GM12873 (cell line): ENCODE results near the gene LMF1.

Experiments
- CTCF ChIP-seq: IDR thresholded peaks from 2 replicates; pipeline ENCODE4 v1.5.1; 2012; ENCODE audit warnings: low read depth, mild to moderate bottlenecking, moderate library complexity, low read length, control low read depth; ENCODE audit not compliant: insufficient read depth; ENCODE audit errors: missing control alignments

The LMF1 gene

GRCh38 chr16:943971-944370 lies 26.8 kb downstream of the LMF1 start:
- no peak for TF ChIP-seq CTCF

- TF ChIP-seq CTCF, result no peak
Observed at GRCh38 chr16:942436-943060, 28.2 kb downstream of the LMF1 start.

GRCh38 chr16:939941-940340 lies 30.8 kb downstream of the LMF1 start:
- no peak for TF ChIP-seq CTCF

- no peak for TF ChIP-seq CTCF
Observed at GRCh38 chr16:939311-939710, 31.5 kb downstream of the LMF1 start.

GRCh38 chr16:938752-939151 lies 32.0 kb downstream of the LMF1 start:
- TF ChIP-seq CTCF, result no peak

GRCh38 chr16:938136-938535 lies 32.6 kb downstream of the LMF1 start:
- no peak for TF ChIP-seq CTCF

GRCh38 chr16:937723-938122 lies 33.1 kb downstream of the LMF1 start:
- TF ChIP-seq CTCF, result no peak

GRCh38 chr16:937311-937710 lies 33.5 kb downstream of the LMF1 start:
- TF ChIP-seq CTCF, result no peak
